GM12865 (cell line): Measurements from ENCODE around the gene CTSF.
A peak's percentile ranks its signal among the peaks of the same experiment; 100 is the strongest.

Source experiments
- DNase-seq: peaks from one replicate; pipeline ENCODE4 v3.0.0; 2010; ENCODE audit warnings: low read depth
- H3K4me3 ChIP-seq: 2 replicates; pipeline ENCODE4 v1.5.1; 2011; ENCODE audit warnings: mild to moderate bottlenecking, low read depth, low read length, control low read depth
- CTCF ChIP-seq: IDR thresholded peaks from 2 replicates; pipeline ENCODE4 v1.5.1; 2011; ENCODE audit warnings: low read length, control low read depth, low read depth, inconsistent platforms; ENCODE audit not compliant: insufficient read depth; ENCODE audit errors: missing control alignments

CTSF gene

GRCh38 chr11:66547662-66548009 lies 20.8 kb downstream of the CTSF start:
- no peak for TF ChIP-seq CTCF
- no peak overlapping the region for H3K4me3 ChIP-seq
- no peak for DNase-seq

- no peak for TF ChIP-seq CTCF
- no peak overlapping the region; the same call in 1 of the 2 replicates for H3K4me3 ChIP-seq
- DNase-seq, result peak; percentile 16
Observed at GRCh38 chr11:66546966-66547661, 21.3 kb downstream of the CTSF start.

GRCh38 chr11:66546368-66546965 lies 21.9 kb downstream of the CTSF start, which contains the start of gene ACTN3:
Gene ACTN3 (plus strand): TSS chr11:66546903. CDS start chr11:66546938, 35 bp downstream.
- TF ChIP-seq CTCF, result no peak
- peak within 1 kb of the TSS; percentile 88 for H3K4me3 ChIP-seq
- DNase-seq, result peak; percentile 32

GRCh38 chr11:66545701-66546367 lies 22.6 kb downstream of the CTSF start, which contains the start of gene ZDHHC24:
Gene ZDHHC24 (minus strand): TSS chr11:66546048. CDS start chr11:66546003, 45 bp downstream.
- no peak for TF ChIP-seq CTCF
- peak; percentile 98 for DNase-seq
- H3K4me3 ChIP-seq, result peak within 1 kb of the TSS; percentile 88

- peak; percentile 25 for DNase-seq
- H3K4me3 ChIP-seq, result peak overlapping the region; percentile 88
Observed at GRCh38 chr11:66544952-66545351, 23.5 kb downstream of the CTSF start.

- TF ChIP-seq CTCF, result peak; percentile 70
- peak; percentile 90 for DNase-seq
- peak overlapping the region; percentile 88 for H3K4me3 ChIP-seq
Observed at GRCh38 chr11:66543263-66544107, 24.9 kb downstream of the CTSF start.
